ENCODE data around the gene KDM5D. TPM values are rescaled to one million over a fixed set of nuclear protein-coding genes. Genes with fewer than 3 reads are reported as not detected.

The KDM5D gene
- total and polyA plus RNA-seq, 8 donors, result 0.58 to 86.1 (median 13.0) TPM; not detected in 2

DNA sequence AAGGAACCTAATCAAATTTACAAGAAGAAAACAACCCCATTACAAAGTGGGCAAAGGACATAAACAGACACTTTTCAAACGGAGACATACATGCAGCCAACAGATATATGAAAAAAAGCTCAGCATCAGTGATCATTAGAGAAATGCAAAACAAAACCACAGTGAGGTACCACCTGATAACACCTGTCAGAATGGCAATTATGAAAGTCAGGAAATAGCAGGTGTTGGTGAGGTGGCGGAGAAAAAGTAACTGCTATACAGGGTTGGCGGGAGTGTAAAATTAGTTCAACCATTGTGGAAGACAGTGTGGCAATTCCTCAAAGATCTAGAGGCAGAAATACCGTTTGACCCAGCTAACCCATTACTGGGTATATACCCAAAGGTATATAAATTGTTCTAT lies 31.1 kb downstream of the KDM5D start:
- Histone ChIP-seq H3K36me3 (peaks cover 0 to 89% (median 16%) of the 10 kb centered on the region in 4 donors), H3K4me1 (no peaks in the 10 kb centered on the region), H3K4me3 (no peak overlapping the region), H3K27ac (no peak overlapping the region), H3K9me3 (no peaks in the 10 kb centered on the region), H3K27me3 (no peaks in the 10 kb centered on the region)
- intact Hi-C loops (cut with DNase I; ENCODE audit: low total_unique reads), result no loop called here
- no peak for DNase-seq
- TF ChIP-seq, protein P1, sequence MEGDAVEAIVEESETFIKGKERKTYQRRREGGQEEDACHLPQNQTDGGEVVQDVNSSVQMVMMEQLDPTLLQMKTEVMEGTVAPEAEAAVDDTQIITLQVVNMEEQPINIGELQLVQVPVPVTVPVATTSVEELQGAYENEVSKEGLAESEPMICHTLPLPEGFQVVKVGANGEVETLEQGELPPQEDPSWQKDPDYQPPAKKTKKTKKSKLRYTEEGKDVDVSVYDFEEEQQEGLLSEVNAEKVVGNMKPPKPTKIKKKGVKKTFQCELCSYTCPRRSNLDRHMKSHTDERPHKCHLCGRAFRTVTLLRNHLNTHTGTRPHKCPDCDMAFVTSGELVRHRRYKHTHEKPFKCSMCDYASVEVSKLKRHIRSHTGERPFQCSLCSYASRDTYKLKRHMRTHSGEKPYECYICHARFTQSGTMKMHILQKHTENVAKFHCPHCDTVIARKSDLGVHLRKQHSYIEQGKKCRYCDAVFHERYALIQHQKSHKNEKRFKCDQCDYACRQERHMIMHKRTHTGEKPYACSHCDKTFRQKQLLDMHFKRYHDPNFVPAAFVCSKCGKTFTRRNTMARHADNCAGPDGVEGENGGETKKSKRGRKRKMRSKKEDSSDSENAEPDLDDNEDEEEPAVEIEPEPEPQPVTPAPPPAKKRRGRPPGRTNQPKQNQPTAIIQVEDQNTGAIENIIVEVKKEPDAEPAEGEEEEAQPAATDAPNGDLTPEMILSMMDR (IDR thresholded peaks at IDR 0.05), result no peak
- TF ChIP-seq POLR2A (IDR thresholded peaks at IDR 0.05) (no peak), POLR2AphosphoS5 (IDR thresholded peaks at IDR 0.05) (no peak), EP300 (IDR thresholded peaks at IDR 0.05) (no peak)
- WGBS, 5 donors, result 86 to 91% (median 90%) methylated on average over 4 of the region's 4 CpGs; no CpG with 5 or more reads in 2 of the 5 donors

DNA sequence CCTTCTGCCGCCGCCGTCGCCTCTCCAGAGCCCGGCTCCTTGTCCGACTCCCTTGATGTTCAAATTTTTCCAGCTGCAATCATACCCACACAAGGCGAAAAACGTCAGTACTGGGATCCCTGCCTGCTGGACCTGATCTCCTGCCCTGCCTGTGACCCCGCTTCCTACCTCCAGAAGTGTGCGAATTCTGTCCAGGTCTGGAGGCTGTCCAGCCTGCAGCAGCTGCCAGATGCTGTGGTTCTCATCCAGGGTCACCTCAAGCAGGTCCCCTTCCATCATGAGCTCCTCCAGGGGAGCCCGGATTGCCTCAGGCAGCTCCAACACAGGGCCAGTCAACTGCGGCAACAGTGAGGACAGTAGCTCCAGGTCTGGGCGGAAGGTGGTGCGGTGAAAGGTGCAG lies 38.3 kb downstream of the KDM5D start:
- Histone ChIP-seq H3K27ac (no peak overlapping the region), H3K4me3 (no peak overlapping the region), H3K27me3 (no peaks in the 10 kb centered on the region), H3K9me3 (no peaks in the 10 kb centered on the region), H3K36me3 (peaks cover 0 to 95% (median 18%) of the 10 kb centered on the region in 4 donors), H3K4me1 (no peaks in the 10 kb centered on the region)
- 90 to 95% (median 94%) methylated on average over 8 to 14 of the region's 14 CpGs; no CpG with 5 or more reads in 2 of the 5 donors for WGBS, 5 donors
- TF ChIP-seq, protein P1 (IDR thresholded peaks at IDR 0.05), result no peak
- TF ChIP-seq EP300 (IDR thresholded peaks at IDR 0.05), result no peak
- TF ChIP-seq POLR2A (IDR thresholded peaks at IDR 0.05), result no peak
- no peak for TF ChIP-seq POLR2AphosphoS5 (IDR thresholded peaks at IDR 0.05)
- no peak for DNase-seq
- intact Hi-C loops (cut with DNase I; ENCODE audit: low total_unique reads), result no loop called here

DNA sequence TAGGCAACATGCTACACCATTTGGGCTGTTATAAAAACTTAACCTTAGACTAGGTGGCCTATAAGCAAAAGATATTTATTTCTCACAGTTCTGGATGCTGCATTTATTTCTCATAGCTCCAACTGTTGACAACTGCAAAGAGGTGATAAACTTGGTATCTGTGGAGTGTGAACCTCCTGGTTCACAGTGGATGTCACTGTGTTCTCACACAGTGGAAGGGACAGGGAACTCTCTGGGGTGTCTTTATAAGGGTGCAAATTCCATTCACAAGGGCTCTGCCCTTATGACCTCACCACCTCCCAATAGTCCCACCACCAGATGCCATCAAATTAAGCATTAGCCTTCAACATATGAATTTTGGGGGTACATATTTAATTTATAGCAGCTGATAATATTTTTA lies 46.0 kb downstream of the KDM5D start:
- no peaks in the 10 kb centered on the region for H3K4me1 ChIP-seq
- H3K36me3 ChIP-seq, result peaks cover 0 to 69% (median 0%) of the 10 kb centered on the region in 4 donors
- TF ChIP-seq, protein P1 (IDR thresholded peaks at IDR 0.05), result no peak
- TF ChIP-seq EP300 (IDR thresholded peaks at IDR 0.05) (no peak), POLR2A (IDR thresholded peaks at IDR 0.05) (no peak), POLR2AphosphoS5 (IDR thresholded peaks at IDR 0.05) (no peak)
- DNase-seq, result no peak
- H3K27ac ChIP-seq, result no peak overlapping the region
- peaks cover 0 to 8% (median 0%) of the 10 kb centered on the region in 4 donors for H3K9me3 ChIP-seq
- H3K4me3 ChIP-seq, result no peak overlapping the region
- intact Hi-C loops (cut with DNase I; ENCODE audit: low total_unique reads), result no loop called here
- H3K27me3 ChIP-seq, result no peaks in the 10 kb centered on the region

DNA sequence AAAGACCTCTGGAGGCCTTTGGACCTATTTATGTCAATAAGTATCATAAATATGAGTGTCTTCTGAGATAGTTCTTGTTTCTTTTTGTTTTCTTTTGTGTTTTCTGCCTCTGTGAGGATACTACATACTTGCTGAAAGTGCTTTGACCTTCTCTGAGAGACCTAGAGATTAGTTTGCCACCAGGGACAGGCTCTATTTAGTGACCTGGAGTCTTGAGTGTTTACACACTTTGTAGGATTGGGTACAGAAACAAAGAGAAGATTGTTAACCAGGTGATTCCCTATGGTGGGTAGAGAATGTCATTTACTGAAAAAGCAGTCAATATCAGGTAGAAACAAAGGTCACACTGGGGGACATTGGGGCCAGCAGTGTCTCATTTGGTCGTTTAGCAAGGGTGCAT lies 63.7 kb downstream of the KDM5D start:
- Histone ChIP-seq H3K27me3 (no peaks in the 10 kb centered on the region), H3K27ac (no peak overlapping the region), H3K9me3 (peaks cover 0 to 6% (median 0%) of the 10 kb centered on the region in 4 donors), H3K4me1 (no peaks in the 10 kb centered on the region), H3K4me3 (no peak overlapping the region), H3K36me3 (no peaks in the 10 kb centered on the region)
- DNase-seq, result no peak
- 0 to 33% (median 0%) methylated on average over 1 of the region's 1 CpG; no CpG with 5 or more reads in 2 of the 5 donors for WGBS, 5 donors
- intact Hi-C loops (cut with DNase I; ENCODE audit: low total_unique reads), result no loop called here
- no peak for TF ChIP-seq EP300 (IDR thresholded peaks at IDR 0.05)
- no peak for TF ChIP-seq POLR2AphosphoS5 (IDR thresholded peaks at IDR 0.05)
- TF ChIP-seq POLR2A (IDR thresholded peaks at IDR 0.05), result no peak
- TF ChIP-seq, protein P1 (IDR thresholded peaks at IDR 0.05), result no peak
